ENCODE results near the gene BRAT1.

The BRAT1 gene

GRCh38 chr7:2546776-2547586 is 8.3 kb downstream of the BRAT1 start:
- H3K4me3 ChIP-seq (ENCODE audit: low read depth in 1 of 5, low read length in 5 of 5), result no peak overlapping the region
- H3K36me3 ChIP-seq (ENCODE audit: control insufficient read depth in 5 of 5, insufficient read depth in 5 of 5, low read length in 5 of 5), result peaks cover 4 to 70% (median 49%) of the 10 kb centered on the region in 5 donors
- no peaks in the 10 kb centered on the region for H3K27me3 ChIP-seq (ENCODE audit: control insufficient read depth in 5 of 5, insufficient read depth in 4 of 5, low read length in 5 of 5)
- H3K9ac ChIP-seq (ENCODE audit: low read length in 5 of 5), result no peak overlapping the region
- H3K9me3 ChIP-seq (ENCODE audit: control insufficient read depth in 5 of 5, low read length in 5 of 5), result no peaks in the 10 kb centered on the region
- peaks cover 0 to 5% (median 0%) of the 10 kb centered on the region in 5 donors for H3K4me1 ChIP-seq (ENCODE audit: control insufficient read depth in 5 of 5, insufficient read depth in 5 of 5, low read length in 5 of 5)
- H3K27ac ChIP-seq (ENCODE audit: low read depth, low read length), result no peak overlapping the region

DNA sequence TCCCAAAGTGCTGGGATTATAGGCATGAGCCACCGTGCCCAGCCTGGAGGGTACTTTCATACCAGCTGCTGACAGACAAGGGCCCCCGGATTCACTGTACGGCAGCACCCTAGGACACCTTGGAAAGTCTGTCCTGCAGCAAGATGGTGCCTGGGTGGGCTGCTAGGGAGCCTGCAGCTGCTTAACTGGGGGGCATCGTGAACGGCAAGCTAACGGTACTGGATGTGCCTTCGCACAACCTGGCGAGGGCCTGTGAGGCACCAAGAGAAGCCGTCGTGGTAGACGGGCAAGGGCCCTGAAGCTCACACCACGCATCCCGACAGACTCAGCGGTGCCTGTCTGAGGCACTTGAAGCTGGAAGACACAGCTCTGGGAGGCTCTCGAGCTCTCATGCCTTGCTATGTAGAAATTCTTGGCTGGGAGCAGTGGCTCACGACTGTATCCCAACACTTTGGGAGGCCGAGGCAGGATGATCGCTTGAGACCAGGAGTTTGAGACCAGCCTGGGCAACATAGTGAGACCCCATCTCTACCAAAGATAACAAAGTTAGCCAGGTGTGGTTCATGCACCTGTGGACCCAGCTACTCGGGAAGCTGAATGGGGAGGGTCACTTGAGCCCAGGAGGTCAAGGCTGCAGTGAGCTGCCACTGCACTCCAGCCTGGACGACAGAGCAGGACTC is 9.4 kb downstream of the BRAT1 start:
- H3K9ac ChIP-seq (ENCODE audit: low read length in 5 of 5), result no peak overlapping the region
- no peaks in the 10 kb centered on the region for H3K9me3 ChIP-seq (ENCODE audit: control insufficient read depth in 5 of 5, low read length in 5 of 5)
- peaks cover 4 to 80% (median 59%) of the 10 kb centered on the region in 5 donors for H3K36me3 ChIP-seq (ENCODE audit: control insufficient read depth in 5 of 5, insufficient read depth in 5 of 5, low read length in 5 of 5)
- no peak overlapping the region for H3K4me3 ChIP-seq (ENCODE audit: low read depth in 1 of 5, low read length in 5 of 5)
- H3K27ac ChIP-seq (ENCODE audit: low read depth, low read length), result no peak overlapping the region
- H3K27me3 ChIP-seq (ENCODE audit: control insufficient read depth in 5 of 5, insufficient read depth in 4 of 5, low read length in 5 of 5), result no peaks in the 10 kb centered on the region
- peaks cover 0 to 5% (median 0%) of the 10 kb centered on the region in 5 donors for H3K4me1 ChIP-seq (ENCODE audit: control insufficient read depth in 5 of 5, insufficient read depth in 5 of 5, low read length in 5 of 5)

DNA sequence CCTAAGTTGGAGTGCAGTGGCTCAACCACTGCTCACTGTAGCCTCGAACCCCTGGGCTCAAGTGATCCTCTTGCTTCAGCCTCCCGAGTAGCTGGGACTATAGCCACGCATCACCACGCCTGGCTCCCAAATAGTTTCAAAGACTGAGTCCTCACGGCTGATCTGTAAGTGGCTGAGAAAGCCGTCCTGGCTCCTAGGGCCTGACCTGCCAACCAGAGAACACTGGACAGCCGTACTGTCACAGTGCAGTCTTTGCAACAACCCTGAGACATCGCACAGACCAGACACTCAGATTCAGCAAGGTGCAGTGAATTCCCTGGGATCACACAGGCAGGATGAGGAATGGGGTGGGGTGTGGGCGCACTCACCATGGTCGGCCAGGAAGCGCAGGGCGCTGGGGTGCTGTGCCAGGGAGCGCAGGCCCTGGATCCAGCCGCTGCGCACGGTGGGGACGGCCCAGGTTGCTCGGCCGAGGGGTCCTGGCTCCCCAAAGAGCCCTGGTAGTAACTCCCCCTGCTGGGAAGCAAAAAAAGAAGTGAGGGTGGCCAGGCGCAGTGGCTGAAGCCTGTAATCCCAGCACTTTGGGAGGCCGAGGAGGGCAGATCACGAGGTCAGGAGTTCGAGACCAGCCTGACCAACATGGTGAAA is 10.7 kb downstream of the BRAT1 start:
- no peaks in the 10 kb centered on the region for H3K27me3 ChIP-seq (ENCODE audit: control insufficient read depth in 5 of 5, insufficient read depth in 4 of 5, low read length in 5 of 5)
- no peak overlapping the region for H3K27ac ChIP-seq (ENCODE audit: low read depth, low read length)
- peaks cover 2 to 87% (median 67%) of the 10 kb centered on the region in 5 donors for H3K36me3 ChIP-seq (ENCODE audit: control insufficient read depth in 5 of 5, insufficient read depth in 5 of 5, low read length in 5 of 5)

GRCh38 chr7:2542916-2543871 is 12.1 kb downstream of the BRAT1 start:
- H3K36me3 ChIP-seq (ENCODE audit: control insufficient read depth in 5 of 5, insufficient read depth in 5 of 5, low read length in 5 of 5), result peaks cover 0 to 92% (median 78%) of the 10 kb centered on the region in 5 donors
- H3K4me3 ChIP-seq (ENCODE audit: low read depth in 1 of 5, low read length in 5 of 5), result no peak overlapping the region
- H3K9me3 ChIP-seq (ENCODE audit: control insufficient read depth in 5 of 5, low read length in 5 of 5), result no peaks in the 10 kb centered on the region
- H3K4me1 ChIP-seq (ENCODE audit: control insufficient read depth in 5 of 5, insufficient read depth in 5 of 5, low read length in 5 of 5), result peaks cover 0 to 4% (median 0%) of the 10 kb centered on the region in 5 donors
- no peak overlapping the region for H3K9ac ChIP-seq (ENCODE audit: low read length in 5 of 5)
- H3K27me3 ChIP-seq (ENCODE audit: control insufficient read depth in 5 of 5, insufficient read depth in 4 of 5, low read length in 5 of 5), result no peaks in the 10 kb centered on the region
- no peak overlapping the region for H3K27ac ChIP-seq (ENCODE audit: low read depth, low read length)

More for the DNA sequence above, 10.7 kb downstream of the BRAT1 start:
- Histone ChIP-seq H3K4me1 (ENCODE audit: control insufficient read depth in 5 of 5, insufficient read depth in 5 of 5, low read length in 5 of 5) (peaks cover 0 to 4% (median 0%) of the 10 kb centered on the region in 5 donors), H3K9ac (ENCODE audit: low read length in 5 of 5) (no peak overlapping the region), H3K4me3 (ENCODE audit: low read depth in 1 of 5, low read length in 5 of 5) (no peak overlapping the region), H3K9me3 (ENCODE audit: control insufficient read depth in 5 of 5, low read length in 5 of 5) (no peaks in the 10 kb centered on the region)

DNA sequence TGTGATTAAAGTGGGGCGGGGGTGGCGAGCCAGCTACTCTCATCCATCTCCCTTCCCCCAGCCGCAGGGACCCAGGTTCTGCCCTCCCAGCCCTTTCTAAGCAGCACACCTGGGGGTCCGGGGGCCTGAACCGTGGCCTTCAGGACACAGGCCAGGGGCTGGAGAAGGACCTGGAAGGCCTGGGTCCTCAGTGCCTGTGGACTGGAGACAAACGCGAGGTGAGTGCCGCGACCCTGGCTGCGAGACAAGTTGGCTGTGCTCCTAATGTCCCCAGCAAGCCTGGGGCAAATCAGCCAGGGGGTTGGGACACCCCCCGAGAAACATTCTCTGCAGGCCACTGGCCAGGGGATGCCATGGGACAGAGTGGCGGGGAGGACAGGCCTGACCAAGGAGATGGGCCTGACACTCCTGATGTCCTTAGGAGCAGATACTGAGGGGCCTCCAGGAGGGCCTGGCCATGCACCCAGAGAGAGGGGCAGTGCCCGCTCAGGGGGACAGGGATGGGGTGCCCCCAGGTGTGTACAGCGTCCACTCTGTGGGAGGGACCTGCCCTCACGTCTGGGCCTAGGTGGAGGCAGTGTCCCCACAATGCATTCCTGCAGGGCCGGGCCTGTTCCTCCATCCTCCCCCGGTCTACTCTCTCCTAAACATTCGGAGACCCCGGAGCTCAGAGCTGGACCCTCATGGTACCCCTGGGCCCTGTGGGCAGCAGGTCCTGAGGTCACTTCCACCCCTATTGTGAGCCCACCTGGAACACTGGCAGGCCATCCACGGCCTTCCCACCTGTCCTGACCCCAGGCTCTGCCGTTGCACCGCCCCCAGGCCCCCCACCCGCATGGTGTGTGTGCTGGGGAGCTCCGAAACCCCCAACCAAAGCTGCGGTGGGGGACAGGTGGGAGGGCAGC is 13.1 kb downstream of the BRAT1 start:
- H3K27me3 ChIP-seq (ENCODE audit: control insufficient read depth in 5 of 5, insufficient read depth in 4 of 5, low read length in 5 of 5), result no peaks in the 10 kb centered on the region
- H3K36me3 ChIP-seq (ENCODE audit: control insufficient read depth in 5 of 5, insufficient read depth in 5 of 5, low read length in 5 of 5), result peaks cover 0 to 91% (median 78%) of the 10 kb centered on the region in 5 donors

GRCh38 chr7:2541291-2542010 is 13.9 kb downstream of the BRAT1 start:
- Histone ChIP-seq H3K36me3 (ENCODE audit: control insufficient read depth in 5 of 5, insufficient read depth in 5 of 5, low read length in 5 of 5) (peaks cover 0 to 84% (median 71%) of the 10 kb centered on the region in 5 donors), H3K9me3 (ENCODE audit: control insufficient read depth in 5 of 5, low read length in 5 of 5) (no peaks in the 10 kb centered on the region)

More for the DNA sequence above, 13.1 kb downstream of the BRAT1 start:
- H3K4me1 ChIP-seq (ENCODE audit: control insufficient read depth in 5 of 5, insufficient read depth in 5 of 5, low read length in 5 of 5), result peaks cover 0 to 4% (median 0%) of the 10 kb centered on the region in 5 donors
- H3K4me3 ChIP-seq (ENCODE audit: low read depth in 1 of 5, low read length in 5 of 5), result no peak overlapping the region
- no peaks in the 10 kb centered on the region for H3K9me3 ChIP-seq (ENCODE audit: control insufficient read depth in 5 of 5, low read length in 5 of 5)
- no peak overlapping the region for H3K27ac ChIP-seq (ENCODE audit: low read depth, low read length)
- no peak overlapping the region for H3K9ac ChIP-seq (ENCODE audit: low read length in 5 of 5)

GRCh38 chr7:2540641-2541051 is 14.7 kb downstream of the BRAT1 start:
- Histone ChIP-seq H3K9me3 (ENCODE audit: control insufficient read depth in 5 of 5, low read length in 5 of 5) (no peaks in the 10 kb centered on the region), H3K36me3 (ENCODE audit: control insufficient read depth in 5 of 5, insufficient read depth in 5 of 5, low read length in 5 of 5) (peaks cover 0 to 76% (median 65%) of the 10 kb centered on the region in 5 donors), H3K27me3 (ENCODE audit: control insufficient read depth in 5 of 5, insufficient read depth in 4 of 5, low read length in 5 of 5) (no peaks in the 10 kb centered on the region), H3K27ac (ENCODE audit: low read depth, low read length) (no peak overlapping the region), H3K4me1 (ENCODE audit: control insufficient read depth in 5 of 5, insufficient read depth in 5 of 5, low read length in 5 of 5) (peaks cover 0 to 8% (median 0%) of the 10 kb centered on the region in 5 donors), H3K9ac (ENCODE audit: low read length in 5 of 5) (no peak overlapping the region), H3K4me3 (ENCODE audit: low read depth in 1 of 5, low read length in 5 of 5) (no peak overlapping the region)

More at GRCh38 chr7:2541291-2542010, 13.9 kb downstream of the BRAT1 start:
- H3K27ac ChIP-seq (ENCODE audit: low read depth, low read length), result no peak overlapping the region
- H3K9ac ChIP-seq (ENCODE audit: low read length in 5 of 5), result no peak overlapping the region
- peaks cover 0 to 4% (median 0%) of the 10 kb centered on the region in 5 donors for H3K4me1 ChIP-seq (ENCODE audit: control insufficient read depth in 5 of 5, insufficient read depth in 5 of 5, low read length in 5 of 5)
- H3K27me3 ChIP-seq (ENCODE audit: control insufficient read depth in 5 of 5, insufficient read depth in 4 of 5, low read length in 5 of 5), result no peaks in the 10 kb centered on the region
- H3K4me3 ChIP-seq (ENCODE audit: low read depth in 1 of 5, low read length in 5 of 5), result no peak overlapping the region

- Histone ChIP-seq H3K4me1 (ENCODE audit: control insufficient read depth in 5 of 5, insufficient read depth in 5 of 5, low read length in 5 of 5) (peaks cover 0 to 8% (median 3%) of the 10 kb centered on the region in 5 donors), H3K9ac (ENCODE audit: low read length in 5 of 5) (no peak overlapping the region), H3K27ac (ENCODE audit: low read depth, low read length) (no peak overlapping the region), H3K4me3 (ENCODE audit: low read depth in 1 of 5, low read length in 5 of 5) (no peak overlapping the region), H3K9me3 (ENCODE audit: control insufficient read depth in 5 of 5, low read length in 5 of 5) (no peaks in the 10 kb centered on the region), H3K36me3 (ENCODE audit: control insufficient read depth in 5 of 5, insufficient read depth in 5 of 5, low read length in 5 of 5) (peaks cover 0 to 72% (median 64%) of the 10 kb centered on the region in 5 donors), H3K27me3 (ENCODE audit: control insufficient read depth in 5 of 5, insufficient read depth in 4 of 5, low read length in 5 of 5) (no peaks in the 10 kb centered on the region)
Measured at GRCh38 chr7:2540133-2540532, 15.2 kb downstream of the BRAT1 start.
